ENCODE data around the gene REPIN1.

REPIN1 gene

GRCh38 chr7:150409300-150410030, 40.8 kb downstream of the REPIN1 start:
- no peak for DNase-seq

- no peak for DNase-seq
These were observed 41.5 kb downstream of the REPIN1 start for GRCh38 chr7:150410131-150410530.

- no peak for DNase-seq
These were observed 42.2 kb downstream of the REPIN1 start for GRCh38 chr7:150410680-150411346.

- no peak for DNase-seq
These were observed 43.0 kb downstream of the REPIN1 start for GRCh38 chr7:150411606-150412005.

GRCh38 chr7:150412016-150412415, 43.4 kb downstream of the REPIN1 start:
- no peak for DNase-seq

GRCh38 chr7:150412518-150413488, 44.2 kb downstream of the REPIN1 start:
- no peak for DNase-seq

- DNase-seq = no peak
These were observed 45.0 kb downstream of the REPIN1 start for GRCh38 chr7:150413640-150414081.

GRCh38 chr7:150415161-150416153, 46.8 kb downstream of the REPIN1 start:
- peak; percentile 31 for DNase-seq

- no peak for DNase-seq
These were observed 48.6 kb downstream of the REPIN1 start for GRCh38 chr7:150417239-150417638.

- no peak for DNase-seq
These were observed 49.2 kb downstream of the REPIN1 start for GRCh38 chr7:150417863-150418262.

- DNase-seq = no peak
These were observed 51.6 kb downstream of the REPIN1 start for GRCh38 chr7:150420242-150420641.

GRCh38 chr7:150420987-150421674, 52.5 kb downstream of the REPIN1 start:
- peak; percentile 65 for DNase-seq

- DNase-seq = no peak
These were observed 53.2 kb downstream of the REPIN1 start for GRCh38 chr7:150421831-150422230.
